GM18909 (cell line): Measurements from ENCODE around the gene ABHD5.

ENCODE experiments used
- ATAC-seq: cut with Tn5 transposase; IDR thresholded peaks from one replicate; pipeline ENCODE4 v1.9.1; 2021; ENCODE audit warnings: mild to moderate bottlenecking; ENCODE audit not compliant: unreplicated experiment, poor library complexity

ABHD5 gene

DNA sequence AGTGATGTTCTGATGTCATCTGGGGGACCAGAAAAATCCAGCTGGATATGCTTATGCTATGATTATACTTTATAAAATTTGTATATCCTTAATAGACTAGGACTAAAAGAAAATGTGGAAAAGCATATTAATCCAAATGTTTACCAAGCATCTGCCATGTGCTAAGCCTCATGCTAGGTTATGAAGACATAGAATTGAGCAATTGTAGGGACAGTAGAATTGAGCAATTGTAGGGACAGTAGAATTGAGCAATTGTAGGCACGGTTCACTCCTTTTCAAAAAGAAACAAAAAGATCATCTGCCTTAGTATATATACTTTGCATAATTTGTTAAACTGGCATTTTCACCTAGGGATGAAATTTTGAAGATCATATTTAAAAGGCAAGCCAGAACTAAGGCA lies 18.3 kb downstream of the ABHD5 start:
- no peak for ATAC-seq

- ATAC-seq: no peak
Measured at GRCh38 chr3:43710607-43711006, 19.9 kb downstream of the ABHD5 start.

DNA sequence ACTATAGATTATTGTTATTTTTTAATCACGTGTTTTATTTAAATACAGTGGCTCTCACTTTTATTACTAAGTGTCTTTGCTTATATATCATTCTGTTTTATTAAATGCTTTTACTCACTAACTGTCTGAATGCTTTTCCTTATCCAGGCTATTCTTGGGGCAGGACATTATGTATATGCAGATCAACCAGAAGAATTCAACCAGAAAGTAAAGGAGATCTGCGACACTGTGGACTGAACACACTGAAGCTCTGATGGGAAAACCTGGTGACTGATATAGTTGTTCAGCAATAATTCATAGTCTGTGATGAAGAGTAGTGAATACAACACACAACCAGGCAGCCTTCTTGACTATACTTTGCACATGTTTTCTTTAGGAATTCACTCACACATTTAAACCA lies 27.6 kb downstream of the ABHD5 start:
- ATAC-seq: no peak

DNA sequence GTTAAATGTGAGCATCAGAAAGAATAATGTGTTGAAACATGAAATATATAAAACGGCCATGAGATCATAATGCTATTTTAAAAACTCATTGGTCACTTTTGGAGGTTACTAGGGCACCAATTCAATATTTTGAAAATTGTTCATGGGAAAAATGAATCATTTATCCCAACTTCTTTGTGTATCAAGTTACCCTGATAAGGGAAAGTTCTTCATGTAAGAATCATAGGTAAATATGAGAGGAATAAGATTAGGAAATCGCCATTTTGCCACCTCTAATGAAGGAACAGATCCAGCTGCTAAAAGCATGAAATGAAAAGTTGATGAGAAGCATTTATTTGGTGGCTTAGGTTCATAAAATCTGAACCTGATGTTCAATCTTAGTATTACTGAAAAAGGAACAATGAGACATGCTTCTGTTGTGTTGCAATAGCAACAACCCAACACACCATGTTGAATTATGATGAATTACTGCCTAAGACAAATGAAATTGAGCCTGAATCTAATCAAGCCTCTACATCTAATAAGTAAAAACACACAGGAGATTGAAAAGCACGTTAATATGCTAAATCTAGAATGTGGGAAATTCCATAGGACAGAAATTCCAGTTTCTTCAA lies 32.5 kb downstream of the ABHD5 start:
- no peak for ATAC-seq

- no peak for ATAC-seq
Measured at GRCh38 chr3:43726521-43726920, 35.8 kb downstream of the ABHD5 start.

DNA sequence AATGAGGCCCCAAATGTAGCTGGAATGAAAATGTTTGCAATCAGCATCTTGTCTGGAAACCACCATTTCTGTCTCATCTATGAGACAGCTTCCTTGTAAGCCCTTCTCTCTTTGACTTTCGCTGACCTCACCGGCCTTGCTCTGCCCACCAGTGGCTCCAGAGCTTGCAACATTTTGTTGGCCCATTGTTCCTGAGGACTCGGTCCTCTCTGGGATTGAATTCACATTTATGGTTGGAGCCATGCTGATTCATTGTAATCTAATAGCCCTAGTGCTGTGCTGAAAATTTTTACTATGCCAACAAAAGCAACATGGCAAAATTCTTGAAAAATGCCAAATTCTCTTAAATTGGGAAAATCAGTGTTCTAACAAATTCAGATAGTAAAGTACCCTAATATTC lies 37.2 kb downstream of the ABHD5 start:
- ATAC-seq: no peak

DNA sequence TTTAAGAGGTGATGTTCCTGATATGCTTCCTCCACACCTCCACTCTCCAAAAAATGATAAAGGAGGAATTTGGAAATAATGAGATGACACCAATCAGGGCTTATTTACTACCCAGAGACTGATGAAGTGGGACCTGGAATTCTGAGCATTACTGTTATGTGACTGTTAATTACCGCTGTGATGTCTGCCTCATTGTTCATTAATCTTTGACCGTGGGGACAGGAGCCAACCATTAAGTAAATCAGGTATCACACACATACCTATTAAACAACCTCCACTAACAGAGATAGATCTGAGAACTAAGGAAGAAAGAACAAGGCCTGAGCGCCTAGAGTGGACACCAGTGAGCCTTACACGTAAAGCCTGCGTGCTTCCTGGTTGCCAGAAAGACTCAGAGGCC lies 37.7 kb downstream of the ABHD5 start:
- ATAC-seq: no peak

- ATAC-seq: no peak
Measured at GRCh38 chr3:43728947-43729346, 38.2 kb downstream of the ABHD5 start.

GRCh38 chr3:43729707-43730414 lies 39.1 kb downstream of the ABHD5 start:
- no peak for ATAC-seq

DNA sequence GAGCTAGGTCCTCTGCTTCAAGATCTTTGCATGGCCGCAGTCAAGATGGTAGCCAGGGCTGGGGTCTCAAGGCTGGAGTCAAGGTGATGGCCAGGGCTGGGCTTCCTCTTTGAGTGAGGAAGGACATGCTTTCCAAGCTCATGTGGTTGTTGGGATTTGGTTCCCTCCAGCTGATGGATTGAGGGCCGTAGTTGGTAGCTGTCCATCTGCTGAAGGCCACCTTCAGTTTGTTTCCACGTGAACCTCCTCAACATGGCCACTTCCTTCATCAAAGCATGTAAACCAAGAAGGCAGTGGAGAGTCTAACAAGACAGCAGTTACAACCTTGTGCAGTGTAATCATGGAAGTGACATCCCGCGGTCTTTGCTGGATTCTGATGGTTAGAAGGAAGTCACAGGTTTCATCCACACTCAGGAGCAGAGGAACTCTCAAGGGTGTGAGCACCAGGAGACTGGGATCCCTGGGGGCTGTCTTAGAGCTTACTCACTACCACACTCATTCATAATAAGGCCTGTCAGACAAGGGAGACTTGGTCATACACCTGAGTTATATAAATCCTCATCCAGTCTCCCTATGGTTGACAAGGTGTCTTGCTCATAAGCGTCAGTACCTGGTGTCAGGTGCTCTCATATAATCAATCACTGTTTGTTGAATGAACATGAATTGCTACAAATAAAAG lies 42.1 kb downstream of the ABHD5 start:
- ATAC-seq: no peak

DNA sequence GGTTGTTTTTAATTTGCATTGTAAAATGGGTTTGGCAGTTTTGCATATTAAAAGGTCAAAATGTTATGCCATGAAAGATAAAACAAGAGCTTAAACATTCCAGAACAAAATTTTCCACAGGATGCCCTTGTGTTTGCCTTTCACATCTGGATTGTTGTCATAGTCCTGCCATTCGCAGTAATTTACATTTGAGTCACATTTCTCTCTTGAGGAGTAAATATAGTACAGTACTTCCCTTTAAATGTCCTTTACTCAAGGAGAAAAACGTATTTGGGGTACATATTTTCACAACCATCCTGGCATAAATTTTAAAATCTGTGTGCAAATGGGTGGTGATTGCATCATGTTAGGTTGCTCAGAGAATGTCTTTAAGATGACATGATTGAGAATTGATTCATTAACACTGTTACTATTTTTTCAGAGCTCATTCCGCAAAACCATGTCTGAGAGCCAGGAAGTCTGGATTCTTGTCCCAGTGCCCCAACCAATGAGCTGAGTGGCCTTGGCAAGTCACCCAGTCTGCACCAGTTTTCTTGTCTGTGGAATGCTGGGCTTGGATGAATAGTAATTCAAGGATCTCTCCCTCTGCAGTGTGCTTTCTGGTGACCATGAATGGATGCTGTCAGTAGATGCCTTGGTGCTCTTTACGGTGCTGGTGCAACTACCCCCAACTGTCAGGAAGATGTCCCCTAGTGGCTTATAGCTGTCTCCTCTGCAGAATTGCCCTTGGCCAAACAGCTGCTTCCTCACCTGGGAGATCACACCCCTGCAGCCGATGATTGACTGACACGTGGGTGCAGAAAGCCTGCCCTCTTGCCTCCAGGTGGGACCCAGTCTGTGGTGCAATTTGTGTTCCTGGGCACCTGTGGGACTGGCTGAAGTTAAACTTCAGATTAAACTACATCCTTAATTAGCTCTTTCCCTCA lies 43.0 kb downstream of the ABHD5 start:
- no peak for ATAC-seq

DNA sequence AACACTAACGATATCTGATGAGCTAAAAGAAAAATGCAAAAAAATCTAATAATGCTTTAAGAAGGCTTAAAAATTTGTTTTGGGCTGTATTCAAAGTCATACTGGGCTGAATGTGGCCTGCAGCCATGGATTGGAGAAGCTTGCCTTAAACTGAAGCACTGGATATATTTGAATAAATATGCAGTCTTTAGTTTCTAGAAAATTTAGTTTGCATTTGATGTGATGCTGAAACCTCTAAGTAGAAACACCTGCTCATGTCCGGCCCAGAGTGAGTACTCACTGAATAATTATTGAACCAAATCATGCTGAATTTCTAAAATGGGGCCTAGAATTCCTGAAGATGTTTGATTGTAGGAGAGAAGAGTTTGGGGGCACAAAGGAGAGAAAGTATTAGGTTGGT lies 43.9 kb downstream of the ABHD5 start:
- ATAC-seq: no peak

- ATAC-seq: no peak
Measured at GRCh38 chr3:43735618-43736017, 44.9 kb downstream of the ABHD5 start.

GRCh38 chr3:43736558-43737440 lies 46.1 kb downstream of the ABHD5 start:
- ATAC-seq: no peak

DNA sequence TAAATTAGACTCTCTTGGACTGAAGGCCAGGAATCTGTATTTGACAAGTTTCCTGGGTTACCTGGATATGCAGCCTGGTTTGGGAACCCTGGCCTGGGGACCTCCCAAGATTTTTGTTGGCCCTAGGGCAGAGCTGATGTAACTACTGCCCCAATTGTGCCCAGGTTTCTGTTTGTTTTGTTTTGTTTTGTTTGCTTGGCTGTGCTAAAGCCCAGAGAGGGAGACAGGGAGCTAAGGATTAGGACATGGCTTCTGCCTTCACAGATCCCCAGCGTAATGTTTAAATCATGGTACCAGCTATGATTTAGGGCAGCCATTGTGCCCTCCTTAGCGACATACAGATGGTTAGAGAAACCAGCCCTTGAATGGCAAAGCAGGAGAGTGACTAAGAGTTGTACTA lies 47.6 kb downstream of the ABHD5 start:
- no peak for ATAC-seq

- no peak for ATAC-seq
Measured at GRCh38 chr3:43742920-43743319, 52.2 kb downstream of the ABHD5 start.

- no peak for ATAC-seq
Measured at GRCh38 chr3:43747641-43748040, 56.9 kb downstream of the ABHD5 start.

DNA sequence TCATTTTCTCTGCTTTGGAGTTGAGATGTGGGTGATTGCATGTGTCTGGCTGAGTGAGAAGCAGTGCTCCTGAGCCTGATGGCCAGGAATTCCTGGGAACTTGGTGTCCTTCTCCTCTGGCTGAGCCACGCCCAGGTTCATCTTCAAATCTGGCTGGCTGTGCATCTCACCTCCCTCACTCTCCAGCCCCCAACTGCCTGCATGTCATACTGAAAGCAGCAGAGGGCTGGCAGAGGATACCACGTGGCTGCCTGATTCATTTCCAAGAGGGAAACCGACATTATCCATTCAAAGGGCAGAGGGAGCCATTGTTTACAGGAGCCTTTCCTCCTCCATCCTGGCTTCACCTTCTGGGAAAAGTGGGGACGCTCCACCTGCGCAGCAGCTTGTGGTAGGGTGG lies 57.4 kb downstream of the ABHD5 start:
- no peak for ATAC-seq

DNA sequence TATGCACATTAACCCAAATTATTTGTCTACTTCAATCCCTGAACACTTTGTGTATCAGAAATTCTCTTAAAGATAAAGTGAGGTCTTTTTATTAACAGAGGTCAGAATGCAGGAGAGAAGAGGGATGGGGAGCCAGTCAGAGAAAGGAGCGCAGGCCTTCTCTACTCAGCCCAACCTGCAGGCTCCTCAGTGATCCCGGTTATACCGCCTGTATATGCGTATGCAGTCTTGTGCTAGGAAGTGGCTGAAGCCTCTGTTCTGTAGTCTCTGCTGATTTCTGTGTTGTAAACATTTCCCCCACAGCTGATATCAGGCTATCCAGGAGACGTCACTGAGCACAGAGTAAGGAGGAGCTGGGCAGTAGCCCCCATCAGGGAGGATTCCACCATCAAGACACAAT lies 57.9 kb downstream of the ABHD5 start:
- no peak for ATAC-seq

- no peak for ATAC-seq
Measured at GRCh38 chr3:43752905-43753304, 62.2 kb downstream of the ABHD5 start.
